LNCaP clone FGC (cell line): ENCODE measurements around the gene SBDS.
A peak's percentile ranks its signal among the peaks of the same experiment; 100 is the strongest.
"Not testable (repeated sequence)": the region's sequence is repeated elsewhere in the genome, so short reads cannot be mapped to it uniquely, and the experiment has no call there.

Experiments used
- DNase-seq: peaks from one replicate; pipeline ENCODE4 v3.0.0-alpha.2; 2011; ENCODE audit warnings: low read depth
- H3K4me3 ChIP-seq: 2 replicates; pipeline ENCODE4 v1.5.1; 2011; ENCODE audit warnings: mild to moderate bottlenecking, low read depth, low read length, control low read depth
- TF ChIP-seq, protein P1 (sequence below): IDR thresholded peaks from 2 replicates; pipeline ENCODE4 v1.5.1; 2012; ENCODE audit warnings: mild to moderate bottlenecking; ENCODE audit not compliant: control insufficient read depth, insufficient read depth; ENCODE audit errors: extremely low read depth

Gene SBDS

GRCh38 chr7:67000601-67001258, 5.3 kb upstream of the SBDS start:
- DNase-seq, H3K4me3 ChIP-seq: not testable (repeated sequence)
- TF ChIP-seq, protein P1, sequence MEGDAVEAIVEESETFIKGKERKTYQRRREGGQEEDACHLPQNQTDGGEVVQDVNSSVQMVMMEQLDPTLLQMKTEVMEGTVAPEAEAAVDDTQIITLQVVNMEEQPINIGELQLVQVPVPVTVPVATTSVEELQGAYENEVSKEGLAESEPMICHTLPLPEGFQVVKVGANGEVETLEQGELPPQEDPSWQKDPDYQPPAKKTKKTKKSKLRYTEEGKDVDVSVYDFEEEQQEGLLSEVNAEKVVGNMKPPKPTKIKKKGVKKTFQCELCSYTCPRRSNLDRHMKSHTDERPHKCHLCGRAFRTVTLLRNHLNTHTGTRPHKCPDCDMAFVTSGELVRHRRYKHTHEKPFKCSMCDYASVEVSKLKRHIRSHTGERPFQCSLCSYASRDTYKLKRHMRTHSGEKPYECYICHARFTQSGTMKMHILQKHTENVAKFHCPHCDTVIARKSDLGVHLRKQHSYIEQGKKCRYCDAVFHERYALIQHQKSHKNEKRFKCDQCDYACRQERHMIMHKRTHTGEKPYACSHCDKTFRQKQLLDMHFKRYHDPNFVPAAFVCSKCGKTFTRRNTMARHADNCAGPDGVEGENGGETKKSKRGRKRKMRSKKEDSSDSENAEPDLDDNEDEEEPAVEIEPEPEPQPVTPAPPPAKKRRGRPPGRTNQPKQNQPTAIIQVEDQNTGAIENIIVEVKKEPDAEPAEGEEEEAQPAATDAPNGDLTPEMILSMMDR: peak; percentile 31; the same call in 1 of the 2 replicates

GRCh38 chr7:66996444-66997191, 1.2 kb upstream of the SBDS start, which contains the start of gene TYW1:
TSS of gene TYW1 (plus strand) at chr7:66996833. CDS start at chr7:66996979, 146 bp downstream.
- peak; percentile 93 for DNase-seq
- peak within 1 kb of the TSS; percentile 84 for H3K4me3 ChIP-seq

GRCh38 chr7:66994691-66995049, 716 bp downstream of the SBDS start:
- peak overlapping the region; percentile 84 for H3K4me3 ChIP-seq
- peak; percentile 48 for DNase-seq
- TF ChIP-seq, protein P1: peak; percentile 51

DNA sequence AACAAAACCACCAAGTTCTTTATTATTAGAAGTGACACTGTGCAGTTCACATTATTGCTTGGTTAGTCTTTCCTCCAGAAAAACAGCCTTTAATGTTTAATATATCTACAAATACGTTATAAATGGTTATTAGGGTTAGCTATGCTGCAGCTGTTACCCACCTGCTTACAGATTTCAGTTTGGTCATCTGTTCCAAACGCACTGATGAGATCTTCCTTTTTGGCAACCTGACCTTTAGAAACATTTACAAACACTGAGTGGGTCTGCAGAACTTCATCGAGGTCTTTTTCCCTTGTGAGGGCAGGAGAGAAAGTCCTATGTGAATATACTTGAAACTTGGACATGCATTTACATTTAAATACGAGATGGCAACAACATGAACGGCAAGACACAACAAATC, 1.3 kb downstream of the SBDS start:
- H3K4me3 ChIP-seq: peak overlapping the region; percentile 84
- not testable (repeated sequence) for DNase-seq

DNA sequence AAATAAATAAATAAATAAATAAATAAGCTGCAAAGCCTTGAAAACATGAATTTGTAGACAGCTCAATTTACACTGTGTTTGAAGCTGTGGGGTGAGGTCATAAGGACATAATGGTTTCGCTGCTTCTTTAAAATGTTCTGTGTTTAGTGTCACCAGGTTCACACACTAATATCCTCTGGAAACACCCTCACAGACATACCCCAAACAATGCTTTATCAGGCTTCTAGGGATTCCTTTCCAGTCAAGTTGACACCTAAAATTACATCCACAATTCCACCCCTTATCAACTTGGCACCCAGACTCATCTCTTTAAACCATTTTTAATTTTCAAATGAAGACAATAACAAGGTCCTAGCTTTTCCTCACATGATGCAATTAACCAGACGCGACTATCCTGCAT, 5.8 kb downstream of the SBDS start:
- not testable (repeated sequence) for H3K4me3 ChIP-seq, DNase-seq

DNA sequence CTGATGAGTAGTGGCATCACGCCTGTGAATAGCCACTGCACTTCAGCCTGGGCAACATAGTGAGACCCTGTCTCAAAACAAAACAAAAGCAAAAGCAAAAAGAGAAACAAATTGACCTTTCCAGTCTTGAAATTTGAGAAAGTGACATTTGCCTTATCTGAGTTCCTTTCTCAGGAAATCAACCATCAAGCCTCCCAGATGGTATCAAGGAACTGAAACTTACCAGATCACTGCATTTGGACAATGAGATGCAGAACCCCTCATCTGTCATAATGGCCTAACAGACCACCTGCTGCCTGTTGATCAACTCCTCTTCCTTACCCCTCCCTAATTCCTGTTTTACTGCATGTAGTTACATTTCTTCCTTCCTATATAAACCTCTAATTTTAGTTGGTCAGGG, 15.1 kb downstream of the SBDS start:
- not testable (repeated sequence) for H3K4me3 ChIP-seq, DNase-seq

DNA sequence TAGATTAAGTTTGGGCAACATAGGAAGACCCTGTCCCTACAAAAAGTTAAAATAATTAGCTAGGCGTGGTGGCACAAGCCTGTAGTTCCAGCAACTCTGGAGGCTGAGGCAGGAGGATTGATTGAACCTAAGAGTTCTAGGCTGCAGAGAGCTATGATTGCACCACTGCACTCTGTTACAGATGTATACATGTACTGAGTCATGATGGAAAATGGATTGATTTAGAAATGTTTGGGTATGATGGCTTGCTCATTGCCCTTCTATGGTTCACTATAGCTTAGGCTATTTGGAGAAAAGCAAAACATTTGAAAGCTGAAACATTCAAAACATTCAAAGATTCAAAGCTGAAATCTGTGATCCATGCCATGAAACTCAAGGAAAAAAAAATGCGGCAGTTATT, 16.4 kb downstream of the SBDS start:
- not testable (repeated sequence) for DNase-seq, H3K4me3 ChIP-seq

GRCh38 chr7:66978312-66978711, 17.1 kb downstream of the SBDS start:
- DNase-seq, H3K4me3 ChIP-seq: not testable (repeated sequence)

- H3K4me3 ChIP-seq: no peak overlapping the region
- no peak for DNase-seq
- TF ChIP-seq, protein P1: no peak
Observed at GRCh38 chr7:66974986-66975590, 20.3 kb downstream of the SBDS start.

DNA sequence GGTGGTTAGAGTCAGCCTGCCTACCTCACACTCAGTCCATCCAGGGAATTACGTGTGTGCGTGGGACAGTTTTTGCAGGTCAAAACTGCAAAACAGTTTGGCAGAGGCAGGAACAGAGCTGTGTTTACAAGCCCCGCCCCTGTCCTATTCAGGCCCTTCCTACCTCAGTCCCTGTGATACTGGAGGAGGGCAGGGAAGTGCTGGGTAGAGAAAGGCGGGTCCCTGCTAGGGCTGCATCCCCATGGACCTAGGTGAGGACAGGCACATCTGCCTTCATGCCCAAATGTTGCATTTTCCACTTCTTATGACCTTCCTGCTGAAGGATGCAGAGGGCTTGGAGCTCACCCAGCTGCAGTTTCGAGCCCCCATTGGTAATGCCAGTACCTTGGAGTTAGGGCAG, 25.1 kb downstream of the SBDS start:
- TF ChIP-seq, protein P1: no peak
- no peak for DNase-seq
- H3K4me3 ChIP-seq: no peak overlapping the region

GRCh38 chr7:66969001-66969400, 26.4 kb downstream of the SBDS start:
- not testable (repeated sequence) for H3K4me3 ChIP-seq, DNase-seq
